A673 (cell line): ENCODE data around the gene NEIL3.

Source experiments
- EZH2 ChIP-seq: fragments of 200-600 bp; sonication (generic); IDR thresholded peaks from 2 replicates; pipeline ENCODE4 v1.6.1; 2017; ENCODE audit warnings: borderline replicate concordance, low read depth, mild to moderate bottlenecking, mixed read lengths, antibody characterized with exemption, low read length; ENCODE audit not compliant: poor library complexity, severe bottlenecking
- TF ChIP-seq, protein P1 (sequence below): fragments of 300-800, 200-600 bp; sonication (generic); conservative IDR thresholded peaks from 2 replicates; pipeline ENCODE4 v1.5.1; 2017; ENCODE audit warnings: low read depth, mild to moderate bottlenecking, antibody characterized with exemption, low read length, moderate library complexity, mixed read lengths

DNA sequence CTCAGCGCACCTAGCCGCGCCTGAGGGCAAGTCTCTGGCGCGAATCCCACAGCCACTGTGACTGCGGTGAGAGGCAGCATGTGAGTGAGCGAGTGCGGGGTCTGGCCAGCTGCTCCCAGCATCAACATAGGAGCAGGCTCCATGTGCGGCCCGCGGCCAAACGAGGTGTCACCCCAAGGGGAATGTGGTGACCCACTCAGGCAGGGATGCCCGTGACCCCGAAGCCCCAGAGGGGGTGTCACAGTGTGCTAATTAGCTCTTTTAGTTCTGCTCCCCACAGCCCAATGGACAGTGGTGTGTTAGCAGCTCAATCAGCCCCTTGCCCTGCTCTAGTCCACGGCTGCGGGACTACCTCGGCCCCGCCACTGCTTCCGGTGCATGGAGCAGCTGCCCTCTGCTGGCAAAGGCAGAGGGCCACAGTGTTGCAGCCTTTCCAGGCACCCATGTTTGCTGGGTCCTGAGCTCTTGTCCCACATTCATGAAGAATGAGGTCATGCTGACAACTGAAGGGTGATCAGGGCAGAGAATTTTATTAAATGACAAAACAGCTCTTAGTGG lies 71.1 kb downstream of the NEIL3 start:
- TF ChIP-seq, protein P1, sequence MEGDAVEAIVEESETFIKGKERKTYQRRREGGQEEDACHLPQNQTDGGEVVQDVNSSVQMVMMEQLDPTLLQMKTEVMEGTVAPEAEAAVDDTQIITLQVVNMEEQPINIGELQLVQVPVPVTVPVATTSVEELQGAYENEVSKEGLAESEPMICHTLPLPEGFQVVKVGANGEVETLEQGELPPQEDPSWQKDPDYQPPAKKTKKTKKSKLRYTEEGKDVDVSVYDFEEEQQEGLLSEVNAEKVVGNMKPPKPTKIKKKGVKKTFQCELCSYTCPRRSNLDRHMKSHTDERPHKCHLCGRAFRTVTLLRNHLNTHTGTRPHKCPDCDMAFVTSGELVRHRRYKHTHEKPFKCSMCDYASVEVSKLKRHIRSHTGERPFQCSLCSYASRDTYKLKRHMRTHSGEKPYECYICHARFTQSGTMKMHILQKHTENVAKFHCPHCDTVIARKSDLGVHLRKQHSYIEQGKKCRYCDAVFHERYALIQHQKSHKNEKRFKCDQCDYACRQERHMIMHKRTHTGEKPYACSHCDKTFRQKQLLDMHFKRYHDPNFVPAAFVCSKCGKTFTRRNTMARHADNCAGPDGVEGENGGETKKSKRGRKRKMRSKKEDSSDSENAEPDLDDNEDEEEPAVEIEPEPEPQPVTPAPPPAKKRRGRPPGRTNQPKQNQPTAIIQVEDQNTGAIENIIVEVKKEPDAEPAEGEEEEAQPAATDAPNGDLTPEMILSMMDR, result peak; percentile 57
- TF ChIP-seq EZH2, result no peak
